GM04503 (cell line): Measurements from ENCODE around the gene TBC1D19.

Experiments
- DNase-seq: peaks from one replicate; pipeline ENCODE4 v3.0.0-alpha.2; 2012; ENCODE audit warnings: low read depth

Gene TBC1D19

GRCh38 chr4:26732356-26732755, 148.5 kb downstream of the TBC1D19 start:
- DNase-seq = no peak

- DNase-seq = no peak
Observed at GRCh38 chr4:26736621-26737020, 152.7 kb downstream of the TBC1D19 start.

GRCh38 chr4:26737385-26737784, 153.5 kb downstream of the TBC1D19 start:
- DNase-seq = no peak

GRCh38 chr4:26741491-26741871, 157.6 kb downstream of the TBC1D19 start:
- no peak for DNase-seq

- DNase-seq = no peak
Observed at GRCh38 chr4:26746802-26747213, 162.9 kb downstream of the TBC1D19 start.

GRCh38 chr4:26748811-26749210, 164.9 kb downstream of the TBC1D19 start:
- no peak for DNase-seq

- DNase-seq = no peak
Observed at GRCh38 chr4:26749867-26750266, 166.0 kb downstream of the TBC1D19 start.

- DNase-seq = no peak
Observed at GRCh38 chr4:26751004-26751403, 167.1 kb downstream of the TBC1D19 start.

GRCh38 chr4:26751838-26752237, 168.0 kb downstream of the TBC1D19 start:
- DNase-seq = no peak

GRCh38 chr4:26753187-26753586, 169.3 kb downstream of the TBC1D19 start:
- no peak for DNase-seq

GRCh38 chr4:26753617-26754016, 169.7 kb downstream of the TBC1D19 start:
- no peak for DNase-seq

- DNase-seq = no peak
Observed at GRCh38 chr4:26757751-26758150, 173.9 kb downstream of the TBC1D19 start.

GRCh38 chr4:26758899-26759298, 175.0 kb downstream of the TBC1D19 start:
- no peak for DNase-seq

- no peak for DNase-seq
Observed at GRCh38 chr4:26762650-26763049, 178.8 kb downstream of the TBC1D19 start.

GRCh38 chr4:26763063-26763462, 179.2 kb downstream of the TBC1D19 start:
- no peak for DNase-seq

GRCh38 chr4:26763648-26764047, 179.8 kb downstream of the TBC1D19 start:
- no peak for DNase-seq

- no peak for DNase-seq
Observed at GRCh38 chr4:26764231-26764630, 180.3 kb downstream of the TBC1D19 start.

GRCh38 chr4:26765515-26765914, 181.6 kb downstream of the TBC1D19 start:
- no peak for DNase-seq

GRCh38 chr4:26766141-26766540, 182.3 kb downstream of the TBC1D19 start:
- no peak for DNase-seq

GRCh38 chr4:26772096-26772873, 188.4 kb downstream of the TBC1D19 start:
- DNase-seq = no peak

- no peak for DNase-seq
Observed at GRCh38 chr4:26779224-26779623, 195.3 kb downstream of the TBC1D19 start.

GRCh38 chr4:26779674-26780073, 195.8 kb downstream of the TBC1D19 start:
- DNase-seq = peak; percentile 42

GRCh38 chr4:26780539-26780938, 196.7 kb downstream of the TBC1D19 start:
- peak; percentile 27 for DNase-seq

- no peak for DNase-seq
Observed at GRCh38 chr4:26782168-26782829, 198.4 kb downstream of the TBC1D19 start.
